ENCODE results near the gene RPL10A. TPM values are rescaled to one million over a fixed set of nuclear protein-coding genes. Genes with fewer than 3 reads are reported as not detected.
A peak's percentile ranks its signal among the peaks of the same experiment; 100 is the strongest.

Gene RPL10A
- total and polyA plus RNA-seq, 2 of the 13 experiments (the other 11 are each of a cell fraction or from before 2014, with no cell fraction given): 1,854 to 2,726 TPM

DNA sequence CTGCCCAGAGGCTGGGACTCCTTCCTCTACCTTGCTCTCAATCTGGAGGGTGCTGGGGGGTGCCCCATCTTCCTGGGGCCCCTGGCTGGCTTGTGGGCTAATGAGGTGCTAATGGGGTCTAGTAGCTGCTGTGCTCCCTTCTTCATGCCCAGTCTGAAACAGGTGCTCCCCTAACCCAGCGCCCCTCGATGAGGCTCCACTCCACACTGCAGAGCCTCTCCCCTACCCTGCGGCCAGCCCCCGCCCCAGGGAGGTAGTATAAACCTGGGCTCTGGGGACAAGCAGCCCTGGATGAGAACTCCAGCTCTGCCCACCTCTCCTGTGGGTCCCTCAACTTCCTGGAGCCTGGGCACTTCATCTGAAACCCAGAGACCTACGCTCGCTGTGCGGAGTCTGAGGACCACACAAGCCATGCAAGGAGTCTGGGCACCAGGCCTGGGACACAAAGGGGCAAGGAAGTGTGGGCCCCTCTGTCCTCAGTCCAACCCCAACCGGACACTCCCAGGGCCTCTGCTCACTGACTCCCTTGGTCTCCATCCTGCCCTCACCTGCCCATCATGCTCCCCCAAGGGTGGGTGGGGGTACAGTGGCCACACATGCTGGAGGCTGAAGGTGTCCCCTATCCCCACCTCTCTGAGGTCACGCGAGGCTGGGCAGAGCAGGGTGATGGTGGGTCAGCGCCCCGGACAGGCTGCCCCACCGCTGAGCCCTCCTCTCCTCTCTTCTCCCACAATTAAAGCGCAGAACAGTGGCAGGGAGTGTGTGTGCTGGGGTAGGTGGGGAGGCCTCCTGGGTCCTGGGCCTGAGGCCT lies 6.1 kb downstream of the RPL10A start (continued):
- TF ChIP-seq MAF1 (CRISPR knock-in tag; IDR thresholded peaks at IDR 0.05; ENCODE audit: borderline replicate concordance) (no peak), AGO1 (IDR thresholded peaks at IDR 0.05; ENCODE audit: low read depth, low read length, poor library complexity, severe bottlenecking) (peak; percentile 86)

DNA sequence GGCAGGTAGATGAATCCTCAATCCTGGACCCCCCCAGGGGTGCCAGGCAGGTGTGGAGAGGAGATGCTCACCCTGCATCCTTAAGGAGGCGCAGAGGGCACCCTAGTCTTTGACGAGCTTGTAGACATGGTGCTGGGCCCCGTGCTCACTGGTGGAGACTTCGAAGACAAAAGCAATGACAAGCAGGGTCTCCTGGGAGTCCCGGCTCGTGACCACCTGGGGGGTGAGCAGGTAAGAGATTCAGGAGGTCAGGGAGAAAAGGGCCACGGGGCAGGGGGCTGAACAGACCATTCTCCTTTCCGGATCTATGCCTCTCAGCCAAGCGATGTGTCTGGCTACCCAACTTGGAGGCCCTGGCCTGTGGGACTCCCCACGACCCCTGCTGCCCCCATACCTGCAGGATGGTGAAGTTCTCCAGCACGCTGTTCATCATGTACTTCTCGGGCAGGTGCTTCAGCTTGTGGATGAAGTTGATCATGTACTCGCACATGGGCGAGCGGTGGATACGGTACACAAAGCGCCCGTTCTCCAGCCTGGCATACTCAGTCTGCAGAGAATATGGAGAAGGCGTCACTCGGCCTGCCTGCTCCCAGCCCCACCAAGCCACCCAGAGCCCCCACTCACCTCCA lies 6.9 kb downstream of the RPL10A start:
- POLR2A ChIA-PET: interaction anchor here (9.7 kb wide), 1 partner anchor 22 kb away, joined by 88 read pairs; the partner anchor contains the start of gene TEAD3
- CTCF ChIA-PET (ENCODE audit: low intra/inter-chr PET ratio, low total read pairs): no interaction called here
- Histone ChIP-seq H4K20me1 (ENCODE audit: insufficient read depth, low read length) (peaks cover 36% of the 10 kb centered on the region), H3K4me2 (ENCODE audit: low read depth, low read length) (no peak overlapping the region), H2AFZ (ENCODE audit: low read length) (no peak overlapping the region), H3K9ac (ENCODE audit: insufficient read depth, low read depth, low read length) (no peak overlapping the region), H3K36me3 (replicated peaks in 1 of 2; ENCODE audit: control insufficient read depth in 1 of 2, insufficient read depth in 2 of 2, low read length in 2 of 2) (peaks cover 8 to 33% of the 10 kb centered on the region in 2 experiments), H3K79me2 (ENCODE audit: insufficient read depth, low read length) (peaks cover 11% of the 10 kb centered on the region), H3K4me1 (ENCODE audit: insufficient read depth, low read length) (peaks cover 46% of the 10 kb centered on the region), H3K27ac (ENCODE audit: extremely low read length, insufficient read depth, low read length) (no peak overlapping the region), H3K4me3 (replicated peaks in 1 of 3; ENCODE audit: insufficient read depth in 1 of 3, low read depth in 2 of 3, low read length in 3 of 3) (no peak overlapping the region), H3K27me3 (ENCODE audit: control insufficient read depth in 1 of 2, insufficient read depth in 2 of 2, low read length in 2 of 2) (no peaks in the 10 kb centered on the region), H3K9me3 (ENCODE audit: low read length) (no peaks in the 10 kb centered on the region)
- WGBS (ENCODE audit: low lambda C conversion rate): 98% methylated on average over 17 of the region's 20 CpGs
- TSS peak; percentile 22 for BruUV-seq (replicated peaks)
- DNase-seq (ENCODE audit: low spot score) (no peak), FAIRE-seq (no peak), ATAC-seq (peak; percentile 8)
- TF ChIP-seq EP300 (IDR thresholded peaks at IDR 0.05; ENCODE audit: low read depth in 2 of 2, low read length in 2 of 2) (no peak), EP300 (CRISPR knock-in tag; IDR thresholded peaks at IDR 0.05; ENCODE audit: borderline replicate concordance) (no peak), PCBP1 (IDR thresholded peaks at IDR 0.05; ENCODE audit: borderline replicate concordance, low read depth, low read length) (0 out of 2 replicates have a peak, but pooled peaks have one; percentile 7), POLR2AphosphoS2 (IDR thresholded peaks at IDR 0.05; ENCODE audit: low read depth, low read length) (peak; percentile 9; the same call in 1 of the 2 replicates)
- in situ Hi-C loops (cut with HindIII; ENCODE audit: extremely low pct_ligation_motif_present, low pct_unique_long_range_greater_than_20kb): no loop called here
- intact Hi-C loops (cut with micrococcal nuclease; ENCODE audit: unreplicated experiment): no loop called here
